HepG2 (cell line): ENCODE results near the gene MRPS11. TPM values are rescaled to one million over a fixed set of nuclear protein-coding genes. Genes with fewer than 3 reads are reported as not detected.

Source experiments
- ATAC-seq: fragments of 200-7000 bp; cut with Tn5 transposase; 3 replicates; pipeline ENCODE4 v1.9.1; 2020; ENCODE audit warnings: mild to moderate bottlenecking, moderate library complexity
- BruUV-seq: library from RNA; stranded (reverse); fragments of 400-500 nt; replicated peaks from 2 replicates; lab custom pipeline; 2021; lab: Mats Ljungman, UMichigan
- CTCF ChIA-PET: fragments of 300-600 bp; formaldehyde crosslinking; extraction: SDS; loops from one replicate; lab custom pipeline; 2021; ENCODE audit warnings: low total read pairs, inconsistent platforms, low intra/inter-chr PET ratio; lab: Yijun Ruan, JAX
- POLR2A ChIA-PET: fragments of 350-600 bp; sonication (Branson Sonifier 250); formaldehyde crosslinking; loops from one replicate; lab custom pipeline; 2020; ENCODE audit warnings: antibody characterized with exemption, inconsistent platforms; lab: Yijun Ruan, JAX
- DNase-seq: peaks from one replicate; pipeline ENCODE4 v3.0.0-alpha.2; 2015; ENCODE audit warnings: low spot score
- FAIRE-seq: peaks from 3 replicates; lab custom pipeline; 2011; peaks lifted over from hg19 to GRCh38; lab: Jason Lieb, UNC
- H2AFZ ChIP-seq: one replicate; pipeline ENCODE4 v1.6.1; 2011; ENCODE audit warnings: low read length, inconsistent platforms
- H3K27ac ChIP-seq: fragments of 300-600 bp; 3 replicates; pipeline ENCODE4 v1.8.0; 2011; ENCODE audit warnings: mixed run types, mild to moderate bottlenecking, mixed read lengths, low read length, inconsistent platforms; ENCODE audit not compliant: insufficient read depth; ENCODE audit errors: extremely low read length
- H3K27me3 ChIP-seq, 2 experiments: fragments of 200-600 bp in 1 of 2; 2 replicates in 1 of 2; 3 replicates in 1 of 2; pipeline versions ENCODE4 v1.6.0 to v1.8.0; 2011; ENCODE audit warnings: low read length in 2 of 2, mild to moderate bottlenecking in 2 of 2, moderate library complexity in 2 of 2, inconsistent platforms in 1 of 2; ENCODE audit not compliant: insufficient read depth in 2 of 2, control insufficient read depth in 1 of 2
- H3K36me3 ChIP-seq, 2 experiments: fragments of 200-600 bp in 1 of 2; replicated peaks in 1 of 2; 2 replicates in 1 of 2; 3 replicates in 1 of 2; pipeline versions ENCODE4 v1.5.1 to v1.8.0; 2011; ENCODE audit warnings: low read length in 2 of 2, inconsistent platforms in 1 of 2; ENCODE audit not compliant: insufficient read depth in 2 of 2, control insufficient read depth in 1 of 2
- H3K4me1 ChIP-seq: 2 replicates; pipeline ENCODE4 v1.5.1; 2012; ENCODE audit warnings: low read length, inconsistent platforms; ENCODE audit not compliant: insufficient read depth
- H3K4me2 ChIP-seq: 2 replicates; pipeline ENCODE4 v1.6.0; 2011; ENCODE audit warnings: low read depth, low read length, inconsistent platforms
- H3K4me3 ChIP-seq, 3 experiments: fragments of 200-600 bp in 1 of 3; sonication (generic), shearing (Covaris generic) in 1 of 3; replicated peaks in 1 of 3; 2 replicates each; pipeline ENCODE4 v1.5.1; 2011 to 2016; ENCODE audit warnings: low read length in 3 of 3, inconsistent platforms in 2 of 3, low read depth in 2 of 3, mild to moderate bottlenecking in 2 of 3, control low read depth in 1 of 3, mixed read lengths in 1 of 3; ENCODE audit not compliant: insufficient read depth in 1 of 3
- H3K79me2 ChIP-seq: one replicate; pipeline ENCODE4 v1.6.1; 2011; ENCODE audit warnings: low read length, inconsistent platforms; ENCODE audit not compliant: insufficient read depth
- H3K9ac ChIP-seq: 2 replicates; pipeline ENCODE4 v1.6.0; 2011; ENCODE audit warnings: mild to moderate bottlenecking, low read depth, low read length, inconsistent platforms; ENCODE audit not compliant: insufficient read depth
- H3K9me3 ChIP-seq: 2 replicates; pipeline ENCODE4 v1.5.1; 2012; ENCODE audit warnings: mild to moderate bottlenecking, low read length
- H4K20me1 ChIP-seq: 2 replicates; pipeline ENCODE4 v1.6.0; 2011; ENCODE audit warnings: inconsistent platforms, mild to moderate bottlenecking, low read length, moderate library complexity; ENCODE audit not compliant: insufficient read depth
- ATF5 ChIP-seq: sonication (generic); formaldehyde crosslinking; IDR thresholded peaks from 2 replicates; pipeline ENCODE4 v1.4.0; 2020; ENCODE audit warnings: mild to moderate bottlenecking, low read depth, missing genetic modification reagents
- E2F2 ChIP-seq: sonication (generic); formaldehyde crosslinking; IDR thresholded peaks from 2 replicates; pipeline ENCODE4 v1.4.0; 2020; ENCODE audit warnings: missing genetic modification reagents, borderline replicate concordance
- KDM5B ChIP-seq: sonication (generic); formaldehyde crosslinking; IDR thresholded peaks from 2 replicates; pipeline ENCODE4 v1.4.0; 2020; ENCODE audit warnings: missing genetic modification reagents, mild to moderate bottlenecking, borderline replicate concordance
- MYNN ChIP-seq: sonication (generic); formaldehyde crosslinking; IDR thresholded peaks from 2 replicates; pipeline ENCODE4 v1.4.0; 2020; ENCODE audit warnings: mild to moderate bottlenecking, low read depth, missing genetic modification reagents
- NFIB ChIP-seq: sonication (generic); formaldehyde crosslinking; IDR thresholded peaks from 2 replicates; pipeline ENCODE4 v1.9.0; 2021; ENCODE audit warnings: missing genetic modification reagents, mild to moderate bottlenecking, borderline replicate concordance
- NR1H2 ChIP-seq: sonication (generic); formaldehyde crosslinking; IDR thresholded peaks from 2 replicates; pipeline ENCODE4 v1.8.1; 2022; ENCODE audit warnings: low read depth, missing genetic modification reagents, borderline replicate concordance
- NRL ChIP-seq: sonication (generic); formaldehyde crosslinking; IDR thresholded peaks from 2 replicates; pipeline ENCODE4 v1.5.0; 2020; ENCODE audit warnings: missing genetic modification reagents, mild to moderate bottlenecking, moderate library complexity, borderline replicate concordance
- PAWR ChIP-seq: sonication (generic); formaldehyde crosslinking; IDR thresholded peaks from 2 replicates; pipeline ENCODE4 v1.4.0; 2020; ENCODE audit warnings: missing genetic modification reagents, mild to moderate bottlenecking, borderline replicate concordance
- RARA ChIP-seq: IDR thresholded peaks from 2 replicates; pipeline ENCODE4 v1.6.1; 2016; ENCODE audit warnings: missing genetic modification reagents, missing compliant biosample characterization
- TBX3 ChIP-seq: fragments of 450-650 bp; IDR thresholded peaks from 2 replicates; pipeline ENCODE4 v1.6.1; 2017; ENCODE audit warnings: antibody characterized with exemption, mild to moderate bottlenecking, inconsistent platforms, borderline replicate concordance
- TOE1 ChIP-seq: sonication (generic); formaldehyde crosslinking; IDR thresholded peaks from 2 replicates; pipeline ENCODE4 v1.4.0; 2020; ENCODE audit warnings: mild to moderate bottlenecking, missing genetic modification reagents
- ZNF501 ChIP-seq: sonication (generic); formaldehyde crosslinking; IDR thresholded peaks from 2 replicates; pipeline ENCODE4 v1.5.1; 2020; ENCODE audit warnings: mild to moderate bottlenecking, moderate library complexity, missing genetic modification reagents
- ZNF549 ChIP-seq: sonication (generic); formaldehyde crosslinking; IDR thresholded peaks from 2 replicates; pipeline ENCODE4 v1.5.0; 2020; ENCODE audit warnings: missing genetic modification reagents
- ZNF556 ChIP-seq: sonication (generic); formaldehyde crosslinking; IDR thresholded peaks from 2 replicates; pipeline ENCODE4 v1.4.0; 2020; ENCODE audit warnings: mild to moderate bottlenecking, missing genetic modification reagents, borderline replicate concordance
- ZNF646 ChIP-seq: sonication (generic); formaldehyde crosslinking; IDR thresholded peaks from 2 replicates; pipeline ENCODE4 v1.9.0; 2021; ENCODE audit warnings: mild to moderate bottlenecking, missing genetic modification reagents
- WGBS: methylation state at CpG from one replicate; pipeline ENCODE4 v1.1.6; 2017; ENCODE audit warnings: low lambda C conversion rate; 5-methylcytosine and 5-hydroxymethylcytosine counted together
- in situ Hi-C: cut with HindIII; loops from 2 replicates; pipeline ENCODE4 v1.10.0; 2017; ENCODE audit warnings: low pct_unique_long_range_greater_than_20kb; ENCODE audit not compliant: extremely low pct_ligation_motif_present
- intact Hi-C: fragments of 100-400 bp; cut with micrococcal nuclease; formaldehyde crosslinking; loops from one replicate; pipeline ENCODE4 v1.10.0; 2022; ENCODE audit not compliant: unreplicated experiment
- polyA plus RNA-seq, 8 experiments: library from polyadenylated mRNA; depleted of rRNA in 3 of 8; stranded (reverse) in 7 of 8; unstranded in 1 of 8; fragments of >200 nt; fragmentation: Illumina TruSeq in 4 of 8; extraction: Trizol in 4 of 8; gene quantifications; 2 replicates each; pipeline versions ENCODE4 v1.2.1 to v1.2.3, GENCODE V29; 2011 to 2016; ENCODE audit warnings: low read depth in 4 of 8, missing spikeins in 1 of 8, mixed read lengths in 1 of 8; ENCODE audit not compliant: insufficient read depth in 1 of 8
- total RNA-seq, 5 experiments: library from RNA; depleted of rRNA; stranded (reverse); fragments of >200 nt; fragmentation: Illumina TruSeq; extraction: Trizol; gene quantifications; 2 replicates each; pipeline ENCODE4 v1.2.3, GENCODE V29; 2016; ENCODE audit warnings: low read depth in 1 of 5

The MRPS11 gene
- total and polyA plus RNA-seq, 2 of the 13 experiments (the other 11 are each of a cell fraction or from before 2014, with no cell fraction given) = 50.1 to 72.7 TPM

- H3K9me3 ChIP-seq = no peaks in the 10 kb centered on the region; the same call in 1 of the 2 replicates
- FAIRE-seq (no peak), ATAC-seq (no peak), DNase-seq (no peak)
- H3K4me3 ChIP-seq = no peak overlapping the region
- ChIA-PET POLR2A (interaction anchor here (0.6 kb wide), 1 partner anchor 47 kb away, joined by 3 read pairs; no protein-coding TSS in a partner anchor), CTCF (no interaction called here)
- H3K79me2 ChIP-seq = no peaks in the 10 kb centered on the region
- no peak overlapping the region for H3K4me2 ChIP-seq
- BruUV-seq = no TSS peak
- no peak overlapping the region for H3K9ac ChIP-seq
- TF ChIP-seq TBX3 (no peak), MYNN (no peak), KDM5B (CRISPR knock-in tag) (no peak), ZNF646 (CRISPR knock-in tag) (no peak), ZNF549 (no peak), NRL (CRISPR knock-in tag) (no peak), NFIB (CRISPR knock-in tag) (no peak), ATF5 (CRISPR knock-in tag) (no peak), PAWR (CRISPR knock-in tag) (no peak), TOE1 (CRISPR knock-in tag) (no peak), E2F2 (CRISPR knock-in tag) (no peak), ZNF556 (CRISPR knock-in tag) (no peak), RARA (CRISPR knock-in tag) (no peak), NR1H2 (CRISPR knock-in tag) (no peak), ZNF501 (CRISPR knock-in tag) (no peak)
- no peaks in the 10 kb centered on the region for H3K36me3 ChIP-seq
- in situ Hi-C loops (loop anchor here (10.0 kb wide), 1 partner anchor 202 kb away; no protein-coding TSS in a partner anchor), intact Hi-C loops (loop anchor here (10.0 kb wide), 1 partner anchor 52 kb away; no protein-coding TSS in a partner anchor)
- no peaks in the 10 kb centered on the region; a peak in 1 of 5 replicates for H3K27me3 ChIP-seq
- 4% methylated on average over 1 of the region's 1 CpG for WGBS
- H3K4me1 ChIP-seq = no peaks in the 10 kb centered on the region
- no peaks in the 10 kb centered on the region for H4K20me1 ChIP-seq
- no peak overlapping the region for H2AFZ ChIP-seq
- no peak overlapping the region for H3K27ac ChIP-seq
These were observed 20.3 kb upstream of the MRPS11 start for GRCh38 chr15:88447206-88447605.
